ENCODE measurements around the gene SATB2.

SATB2 gene

DNA sequence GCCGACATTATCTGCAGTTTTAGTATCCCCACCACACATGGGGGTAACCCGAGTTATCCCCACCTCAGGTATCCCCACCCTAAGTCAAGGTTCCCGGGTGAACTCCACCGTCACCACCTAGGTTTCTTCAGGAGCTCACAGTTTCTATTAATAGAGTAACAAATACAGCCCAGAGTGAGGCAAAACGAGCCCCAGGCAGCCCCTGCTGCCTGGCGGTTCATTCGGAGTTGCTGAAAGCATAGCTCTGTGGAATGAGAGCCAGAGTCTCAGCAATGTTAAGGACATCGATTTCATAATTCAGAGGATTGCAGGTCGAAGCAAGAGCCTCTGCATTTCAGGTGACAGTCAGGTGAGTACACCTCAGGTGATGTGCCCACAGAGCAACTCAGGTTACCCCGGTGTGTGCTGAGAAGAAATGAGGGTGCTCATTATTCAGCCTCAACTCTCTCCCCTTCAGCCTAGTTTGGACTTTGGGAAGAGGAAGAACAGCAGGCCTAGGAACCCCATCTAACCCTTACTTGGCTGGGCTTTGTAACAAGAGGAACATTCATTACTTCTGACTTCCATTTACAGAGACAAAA, 10.7 kb downstream of the SATB2 start:
- ChIA-PET CTCF (interaction anchor here (2.0 kb wide), 1 partner anchor 24 kb away, joined by 6 read pairs; no protein-coding TSS in a partner anchor), POLR2A (no interaction called here)
- no peak for DNase-seq (ENCODE audit: low read depth, low spot score)
- no peak overlapping the region for H3K4me3 ChIP-seq (ENCODE audit: low read depth, low read length)
- TF ChIP-seq, protein P1, sequence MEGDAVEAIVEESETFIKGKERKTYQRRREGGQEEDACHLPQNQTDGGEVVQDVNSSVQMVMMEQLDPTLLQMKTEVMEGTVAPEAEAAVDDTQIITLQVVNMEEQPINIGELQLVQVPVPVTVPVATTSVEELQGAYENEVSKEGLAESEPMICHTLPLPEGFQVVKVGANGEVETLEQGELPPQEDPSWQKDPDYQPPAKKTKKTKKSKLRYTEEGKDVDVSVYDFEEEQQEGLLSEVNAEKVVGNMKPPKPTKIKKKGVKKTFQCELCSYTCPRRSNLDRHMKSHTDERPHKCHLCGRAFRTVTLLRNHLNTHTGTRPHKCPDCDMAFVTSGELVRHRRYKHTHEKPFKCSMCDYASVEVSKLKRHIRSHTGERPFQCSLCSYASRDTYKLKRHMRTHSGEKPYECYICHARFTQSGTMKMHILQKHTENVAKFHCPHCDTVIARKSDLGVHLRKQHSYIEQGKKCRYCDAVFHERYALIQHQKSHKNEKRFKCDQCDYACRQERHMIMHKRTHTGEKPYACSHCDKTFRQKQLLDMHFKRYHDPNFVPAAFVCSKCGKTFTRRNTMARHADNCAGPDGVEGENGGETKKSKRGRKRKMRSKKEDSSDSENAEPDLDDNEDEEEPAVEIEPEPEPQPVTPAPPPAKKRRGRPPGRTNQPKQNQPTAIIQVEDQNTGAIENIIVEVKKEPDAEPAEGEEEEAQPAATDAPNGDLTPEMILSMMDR (IDR thresholded peaks at IDR 0.05; ENCODE audit: insufficient read depth, low read length, missing control alignments) = no peak

DNA sequence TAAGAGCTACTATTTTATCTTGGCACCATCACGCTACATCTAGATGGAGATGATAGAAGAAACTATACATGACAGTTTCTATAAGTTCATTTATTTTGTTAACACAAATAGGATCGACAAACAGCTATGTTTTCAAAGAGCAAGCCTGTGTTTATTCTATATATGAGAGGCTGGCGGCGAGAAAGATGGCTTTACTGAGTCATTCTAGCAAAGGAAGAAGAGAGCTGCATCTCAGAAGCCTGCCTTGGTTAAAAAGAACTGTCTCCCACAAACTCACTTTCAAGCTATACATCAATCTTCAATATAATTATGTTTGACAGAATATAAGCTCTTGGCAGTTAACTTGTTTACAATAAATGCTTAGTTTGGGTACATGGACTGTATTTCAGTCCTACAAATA, 13.0 kb downstream of the SATB2 start:
- TF ChIP-seq, protein P1 (IDR thresholded peaks at IDR 0.05; ENCODE audit: insufficient read depth, low read length, missing control alignments) = no peak
- CTCF ChIA-PET = interaction anchor here (0.7 to 0.8 kb wide), 2 partner anchors 15 to 44 kb away, joined by 3 read pairs; no protein-coding TSS in a partner anchor
- POLR2A ChIA-PET = interaction anchor here (1.2 kb wide), 1 partner anchor 13 kb away, joined by 4 read pairs; the partner anchor contains the start of gene SATB2
- DNase-seq (ENCODE audit: low read depth, low spot score) = no peak
- no peak overlapping the region for H3K4me3 ChIP-seq (ENCODE audit: low read depth, low read length)

DNA sequence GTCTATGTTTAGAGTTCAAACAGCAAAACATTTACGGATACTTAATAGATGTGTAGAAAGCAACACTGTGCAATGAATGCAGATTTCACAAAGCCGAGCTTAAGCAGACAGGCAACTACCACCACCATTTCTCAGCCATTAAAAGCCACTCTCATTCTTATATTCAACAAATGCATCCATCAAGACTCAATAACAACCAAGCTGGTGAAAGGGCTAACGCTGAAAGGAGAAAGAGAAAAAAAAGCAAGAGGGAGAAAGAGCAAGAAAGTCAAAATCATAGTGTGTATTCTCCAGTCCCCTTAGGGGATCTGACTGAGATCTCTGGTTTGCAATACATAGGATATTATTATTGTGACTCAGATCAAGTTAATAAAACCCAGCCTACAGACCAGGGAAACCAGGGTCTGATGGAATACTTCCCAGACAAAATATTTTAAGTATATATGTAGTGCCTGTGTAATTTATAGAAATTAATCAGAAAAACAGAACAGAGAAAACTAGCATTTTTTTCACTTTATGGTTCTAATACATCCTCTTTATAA, 14.1 kb downstream of the SATB2 start:
- TF ChIP-seq, protein P1 (IDR thresholded peaks at IDR 0.05; ENCODE audit: insufficient read depth, low read length, missing control alignments) = no peak
- DNase-seq (ENCODE audit: low read depth, low spot score) = peak; percentile 24
- POLR2A ChIA-PET = no interaction called here
- no peak overlapping the region for H3K4me3 ChIP-seq (ENCODE audit: low read depth, low read length)
- CTCF ChIA-PET = interaction anchor here (0.8 kb wide), 1 partner anchor 11 kb away, joined by 3 read pairs; no protein-coding TSS in a partner anchor

DNA sequence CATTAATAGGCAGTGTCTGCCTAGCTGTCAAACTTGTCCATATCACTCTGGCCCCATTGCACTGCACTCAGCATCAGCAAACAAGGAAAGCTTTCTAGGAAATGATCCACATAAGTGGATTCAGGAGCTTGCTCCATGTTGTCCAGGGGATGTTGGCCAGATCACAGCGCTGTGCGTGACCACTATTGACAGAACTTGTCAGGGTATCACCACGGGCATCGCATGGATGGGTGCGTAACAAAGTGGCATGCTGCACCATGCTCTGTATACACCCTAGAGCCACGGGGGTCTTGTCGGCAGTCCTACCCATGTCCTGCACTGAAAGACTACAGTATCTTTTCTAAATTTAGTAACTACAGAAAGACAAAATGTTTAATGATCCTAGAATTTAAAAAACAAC, 15.6 kb downstream of the SATB2 start:
- DNase-seq (ENCODE audit: low read depth, low spot score) = no peak
- TF ChIP-seq, protein P1 (IDR thresholded peaks at IDR 0.05; ENCODE audit: insufficient read depth, low read length, missing control alignments) = no peak
- ChIA-PET POLR2A (no interaction called here), CTCF (interaction anchor here (1.2 to 1.8 kb wide), 2 partner anchors 13 to 20 kb away, joined by 5 read pairs; no protein-coding TSS in a partner anchor)
- H3K4me3 ChIP-seq (ENCODE audit: low read depth, low read length) = no peak overlapping the region

DNA sequence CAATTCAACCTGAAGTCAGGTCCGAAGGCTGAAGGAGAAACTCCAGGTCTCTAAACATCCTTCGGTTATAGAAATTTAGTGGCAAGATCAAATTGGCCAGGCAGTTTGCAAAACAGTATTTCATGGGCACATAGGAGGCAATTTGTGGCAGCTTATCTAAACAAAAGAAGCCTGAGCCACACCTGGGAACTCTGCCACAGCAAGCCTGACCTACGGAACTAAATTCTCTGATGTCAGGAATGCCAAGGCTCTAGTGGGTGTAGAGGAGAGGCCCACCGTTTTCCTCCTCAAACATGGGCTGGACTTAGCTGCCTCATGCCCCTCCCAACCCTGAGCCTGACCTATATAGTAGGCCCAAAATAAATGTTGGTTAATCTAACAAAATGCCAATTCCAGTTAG, 16.0 kb downstream of the SATB2 start:
- no peak overlapping the region for H3K4me3 ChIP-seq (ENCODE audit: low read depth, low read length)
- TF ChIP-seq, protein P1 (IDR thresholded peaks at IDR 0.05; ENCODE audit: insufficient read depth, low read length, missing control alignments) = no peak
- DNase-seq (ENCODE audit: low read depth, low spot score) = no peak
- CTCF ChIA-PET = interaction anchor here (1.8 kb wide), 1 partner anchor 14 kb away, joined by 5 read pairs; no protein-coding TSS in a partner anchor
- POLR2A ChIA-PET = no interaction called here

DNA sequence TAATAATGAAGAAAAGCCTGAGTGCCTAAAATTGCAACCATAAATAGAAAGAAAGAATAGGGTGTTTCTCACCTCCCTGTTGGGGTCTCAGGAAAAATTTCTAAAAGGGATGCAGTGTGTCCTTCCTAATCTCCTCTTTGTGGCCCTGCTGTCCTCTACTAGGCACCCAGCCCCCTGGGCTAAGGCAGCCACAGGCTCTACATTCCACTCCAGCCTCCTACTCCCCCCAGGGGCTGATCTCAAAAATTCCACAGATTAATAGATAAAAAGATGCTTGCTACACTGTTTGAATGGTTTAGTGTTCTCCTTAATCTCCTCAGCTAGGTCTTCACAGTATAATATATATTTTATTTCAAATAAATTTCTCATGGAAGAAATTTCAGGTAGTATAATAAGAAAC, 17.6 kb downstream of the SATB2 start:
- TF ChIP-seq, protein P1 (IDR thresholded peaks at IDR 0.05; ENCODE audit: insufficient read depth, low read length, missing control alignments) = no peak
- ChIA-PET CTCF (no interaction called here), POLR2A (interaction anchor here (0.5 kb wide), 1 partner anchor 1482 kb away, joined by 4 read pairs; no protein-coding TSS in a partner anchor)
- no peak for DNase-seq (ENCODE audit: low read depth, low spot score)
- no peak overlapping the region for H3K4me3 ChIP-seq (ENCODE audit: low read depth, low read length)
